ENCODE results near the gene DEPDC1B. TPM values are rescaled to one million over a fixed set of nuclear protein-coding genes. Genes with fewer than 3 reads are reported as not detected.
"Not testable (repeated sequence)": the region's sequence is repeated elsewhere in the genome, so short reads cannot be mapped to it uniquely, and the experiment has no call there.

DEPDC1B gene
- total RNA-seq, 4 donors from 2014 or later = 1.9 to 10.3 (median 5.3) TPM

DNA sequence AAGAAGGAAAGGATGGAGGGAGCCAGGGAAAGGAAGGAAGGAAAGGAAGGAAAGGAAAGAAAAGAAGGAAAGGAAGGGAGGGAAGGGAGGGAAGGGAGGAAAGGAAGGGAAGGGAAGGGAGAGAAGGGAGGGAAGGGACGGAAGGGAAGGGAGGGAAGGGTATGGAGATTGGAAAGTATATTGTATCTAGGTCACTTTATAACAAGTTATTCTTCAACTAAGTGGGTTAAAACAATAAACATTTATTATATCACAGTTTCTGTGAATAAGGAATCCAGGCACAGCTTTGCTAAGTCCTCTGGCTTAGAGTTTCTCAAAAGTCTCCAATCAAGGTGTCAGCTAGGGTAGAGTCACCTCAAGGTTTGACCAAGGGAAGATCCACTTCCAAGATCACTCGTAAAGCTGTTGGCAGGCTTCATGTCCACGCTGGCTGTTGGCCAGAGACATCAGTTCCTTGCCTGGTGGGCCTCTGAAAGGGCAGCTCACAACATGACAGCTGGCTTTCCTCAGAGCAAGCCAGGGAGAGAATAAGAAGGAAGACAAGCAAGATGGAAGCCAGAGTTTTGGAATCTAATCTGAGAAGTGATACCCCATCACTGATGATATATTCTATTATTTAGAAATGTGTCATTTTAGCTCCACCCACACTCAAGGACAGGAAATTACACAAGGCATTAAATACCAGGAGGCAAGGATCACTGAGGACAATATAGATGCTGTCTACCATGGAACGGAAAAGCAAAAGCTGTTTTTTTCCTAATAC lies 105.1 kb downstream of the DEPDC1B start:
- Histone ChIP-seq H3K27me3 (no peaks in the 10 kb centered on the region), H3K36me3 (no peaks in the 10 kb centered on the region), H3K4me1 (no peaks in the 10 kb centered on the region), H3K4me3 (no peak overlapping the region), H3K27ac (no peak overlapping the region), H3K9me3 (no peaks in the 10 kb centered on the region)
- 74 to 79% methylated on average over 3 to 4 of the region's 4 CpGs for WGBS, 2 donors
- intact Hi-C loops (cut with DNase I) = no loop called here
- TF ChIP-seq POLR2A (IDR thresholded peaks at IDR 0.05) (no peak), CTCF (IDR thresholded peaks at IDR 0.05) (no peak)
- no peak for DNase-seq

DNA sequence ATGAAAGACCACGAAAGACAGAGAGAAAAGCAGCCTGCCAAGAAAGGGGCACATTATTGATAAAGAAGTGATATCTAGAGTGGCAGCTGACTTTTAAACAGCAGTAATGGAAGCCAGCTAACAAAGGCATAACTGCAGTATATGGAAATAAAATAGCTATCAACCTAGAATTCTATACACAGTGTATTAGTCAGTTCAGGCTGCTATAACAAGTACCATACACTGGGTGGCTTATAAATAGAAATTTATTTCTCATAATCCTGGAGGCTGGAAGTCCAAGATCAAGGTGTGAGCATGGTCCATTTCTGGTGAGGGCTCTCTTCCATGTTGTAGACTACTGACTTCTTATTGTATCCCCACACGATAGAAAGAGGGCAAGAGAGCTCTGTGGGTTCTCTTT lies 109.8 kb downstream of the DEPDC1B start:
- no peaks in the 10 kb centered on the region for H3K27me3 ChIP-seq
- H3K9me3 ChIP-seq = no peaks in the 10 kb centered on the region
- WGBS, 2 donors = 88 to 96% methylated on average over 2 of the region's 2 CpGs
- no peak for DNase-seq
- intact Hi-C loops (cut with DNase I) = no loop called here
- H3K27ac ChIP-seq = no peak overlapping the region
- H3K36me3 ChIP-seq = no peaks in the 10 kb centered on the region
- H3K4me3 ChIP-seq = no peak overlapping the region
- no peak for TF ChIP-seq CTCF (IDR thresholded peaks at IDR 0.05)
- no peak for TF ChIP-seq POLR2A (IDR thresholded peaks at IDR 0.05)
- no peaks in the 10 kb centered on the region for H3K4me1 ChIP-seq

DNA sequence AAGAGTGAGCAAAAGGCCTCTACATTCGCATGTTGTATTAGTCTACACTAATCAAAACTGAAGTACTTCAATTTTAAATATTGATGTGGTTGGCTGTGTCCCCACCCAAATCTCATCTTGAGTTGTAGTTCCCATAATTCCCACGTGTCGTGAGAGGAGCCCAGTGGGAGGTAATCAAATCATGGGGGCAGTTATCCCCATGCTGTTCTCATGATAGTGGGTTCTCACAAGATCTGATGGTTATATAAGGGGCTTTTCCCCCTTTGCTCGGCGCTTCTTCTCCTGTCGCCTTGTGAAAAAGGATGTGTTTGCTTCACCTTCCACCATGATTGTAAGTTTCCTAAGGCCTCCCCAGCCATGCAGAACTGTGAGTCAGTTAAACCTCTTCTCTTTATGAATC lies 112.7 kb downstream of the DEPDC1B start:
- 89 to 98% methylated on average over 6 of the region's 6 CpGs for WGBS, 2 donors
- not testable (repeated sequence) for H3K36me3 ChIP-seq, DNase-seq, H3K4me1 ChIP-seq, H3K27ac ChIP-seq, H3K4me3 ChIP-seq, H3K9me3 ChIP-seq, H3K27me3 ChIP-seq
- intact Hi-C loops (cut with DNase I) = loop anchor here (10.0 kb wide), 1 partner anchor 773 kb away; no protein-coding TSS in a partner anchor

GRCh38 chr5:60586307-60586901 lies 113.6 kb downstream of the DEPDC1B start:
- no peak for DNase-seq
- no peak for TF ChIP-seq POLR2A (IDR thresholded peaks at IDR 0.05)
- TF ChIP-seq CTCF (IDR thresholded peaks at IDR 0.05) = peak in 4 of 6 experiments; percentile 29 to 56 (median 45)
- Histone ChIP-seq H3K9me3 (no peaks in the 10 kb centered on the region), H3K36me3 (no peaks in the 10 kb centered on the region), H3K4me3 (no peak overlapping the region), H3K4me1 (no peaks in the 10 kb centered on the region), H3K27me3 (no peaks in the 10 kb centered on the region), H3K27ac (no peak overlapping the region)
- 70 to 77% methylated on average over 1 of the region's 1 CpG for WGBS, 2 donors
- intact Hi-C loops (cut with DNase I) = loop anchor here (10.0 kb wide), 1 partner anchor 772 kb away; no protein-coding TSS in a partner anchor

- WGBS, 2 donors = 79% methylated on average over 5 of the region's 5 CpGs
- Histone ChIP-seq H3K4me3 (no peak overlapping the region), H3K4me1 (no peaks in the 10 kb centered on the region), H3K27ac (no peak overlapping the region), H3K27me3 (no peaks in the 10 kb centered on the region), H3K9me3 (no peaks in the 10 kb centered on the region), H3K36me3 (no peaks in the 10 kb centered on the region)
- DNase-seq = no peak
- no peak for TF ChIP-seq CTCF (IDR thresholded peaks at IDR 0.05)
- TF ChIP-seq POLR2A (IDR thresholded peaks at IDR 0.05) = no peak
- intact Hi-C loops (cut with DNase I) = loop anchor here (10.0 kb wide), 1 partner anchor 771 kb away; no protein-coding TSS in a partner anchor
These were observed 114.3 kb downstream of the DEPDC1B start for GRCh38 chr5:60585618-60586017.

All from esophagus squamous epithelium (tissue), 5 donors.